Sigmoid colon (tissue), 4 donors: ENCODE data around the gene CDK6.

Source experiments
- EP300 ChIP-seq, 4 donors: sonication (generic); formaldehyde crosslinking; IDR thresholded peaks; one replicate each; pipeline ENCODE4 v1.6.1; 2017; ENCODE audit warnings: antibody characterized with exemption in 4 of 4
- POLR2A ChIP-seq, 2 donors: fragments of 450-650 bp; IDR thresholded peaks; one replicate each; pipeline ENCODE4 v1.6.1; 2016; ENCODE audit warnings: antibody characterized with exemption in 2 of 2, mild to moderate bottlenecking in 2 of 2, moderate library complexity in 2 of 2
- POLR2AphosphoS5 ChIP-seq, 4 donors: sonication (generic); formaldehyde crosslinking; IDR thresholded peaks; one replicate each; pipeline ENCODE4 v1.6.1; 2017; ENCODE audit warnings: antibody characterized with exemption in 4 of 4
- TF ChIP-seq, protein P1 (sequence below), 4 experiments: fragments of 450-650 bp in 3 of 4; fragments of 200-600 bp in 1 of 4; IDR thresholded peaks; one replicate each; pipeline ENCODE4 v1.5.1; 2016 to 2019; ENCODE audit warnings: antibody characterized with exemption in 4 of 4, mild to moderate bottlenecking in 3 of 4, moderate library complexity in 2 of 4

GRCh38 chr7:92714280-92714679 is 122.1 kb downstream of the CDK6 start:
- TF ChIP-seq, protein P1, sequence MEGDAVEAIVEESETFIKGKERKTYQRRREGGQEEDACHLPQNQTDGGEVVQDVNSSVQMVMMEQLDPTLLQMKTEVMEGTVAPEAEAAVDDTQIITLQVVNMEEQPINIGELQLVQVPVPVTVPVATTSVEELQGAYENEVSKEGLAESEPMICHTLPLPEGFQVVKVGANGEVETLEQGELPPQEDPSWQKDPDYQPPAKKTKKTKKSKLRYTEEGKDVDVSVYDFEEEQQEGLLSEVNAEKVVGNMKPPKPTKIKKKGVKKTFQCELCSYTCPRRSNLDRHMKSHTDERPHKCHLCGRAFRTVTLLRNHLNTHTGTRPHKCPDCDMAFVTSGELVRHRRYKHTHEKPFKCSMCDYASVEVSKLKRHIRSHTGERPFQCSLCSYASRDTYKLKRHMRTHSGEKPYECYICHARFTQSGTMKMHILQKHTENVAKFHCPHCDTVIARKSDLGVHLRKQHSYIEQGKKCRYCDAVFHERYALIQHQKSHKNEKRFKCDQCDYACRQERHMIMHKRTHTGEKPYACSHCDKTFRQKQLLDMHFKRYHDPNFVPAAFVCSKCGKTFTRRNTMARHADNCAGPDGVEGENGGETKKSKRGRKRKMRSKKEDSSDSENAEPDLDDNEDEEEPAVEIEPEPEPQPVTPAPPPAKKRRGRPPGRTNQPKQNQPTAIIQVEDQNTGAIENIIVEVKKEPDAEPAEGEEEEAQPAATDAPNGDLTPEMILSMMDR (IDR thresholded peaks at IDR 0.05), result no peak
- no peak for TF ChIP-seq EP300 (IDR thresholded peaks at IDR 0.05)
- no peak for TF ChIP-seq POLR2A (IDR thresholded peaks at IDR 0.05)
- no peak for TF ChIP-seq POLR2AphosphoS5 (IDR thresholded peaks at IDR 0.05)
